Kidney epithelial cell (primary cell): ENCODE measurements around the gene COLEC12. TPM values are rescaled to one million over a fixed set of nuclear protein-coding genes. Genes with fewer than 3 reads are reported as not detected.

Experiments used
- DNase-seq: peaks from one replicate; pipeline ENCODE4 v3.0.0-alpha.2; 2010; ENCODE audit warnings: low read depth
- H3K27me3 ChIP-seq: 2 replicates; pipeline ENCODE4 v1.6.0; 2011; ENCODE audit warnings: low read length; ENCODE audit not compliant: control insufficient read depth, insufficient read depth
- H3K36me3 ChIP-seq: 2 replicates; pipeline ENCODE4 v1.5.1; 2011; ENCODE audit warnings: low read length; ENCODE audit not compliant: control insufficient read depth, insufficient read depth
- H3K4me3 ChIP-seq: 2 replicates; pipeline ENCODE4 v1.5.1; 2011; ENCODE audit warnings: low read depth, mild to moderate bottlenecking, control low read depth, low read length
- total RNA-seq: library from RNA; depleted of rRNA; stranded (reverse); fragments of >200 nt; gene quantifications from 2 replicates; pipeline ENCODE4 v1.2.3, GENCODE V29; 2015
- TF ChIP-seq, protein P1 (sequence below): IDR thresholded peaks from 2 replicates; pipeline ENCODE4 v1.5.1; 2011; ENCODE audit warnings: mild to moderate bottlenecking, moderate library complexity, low read length, control low read depth, inconsistent platforms; ENCODE audit not compliant: insufficient read depth, poor library complexity, severe bottlenecking

Gene COLEC12
- total RNA-seq, 1 donor from 2014 or later: 1.2 TPM

DNA sequence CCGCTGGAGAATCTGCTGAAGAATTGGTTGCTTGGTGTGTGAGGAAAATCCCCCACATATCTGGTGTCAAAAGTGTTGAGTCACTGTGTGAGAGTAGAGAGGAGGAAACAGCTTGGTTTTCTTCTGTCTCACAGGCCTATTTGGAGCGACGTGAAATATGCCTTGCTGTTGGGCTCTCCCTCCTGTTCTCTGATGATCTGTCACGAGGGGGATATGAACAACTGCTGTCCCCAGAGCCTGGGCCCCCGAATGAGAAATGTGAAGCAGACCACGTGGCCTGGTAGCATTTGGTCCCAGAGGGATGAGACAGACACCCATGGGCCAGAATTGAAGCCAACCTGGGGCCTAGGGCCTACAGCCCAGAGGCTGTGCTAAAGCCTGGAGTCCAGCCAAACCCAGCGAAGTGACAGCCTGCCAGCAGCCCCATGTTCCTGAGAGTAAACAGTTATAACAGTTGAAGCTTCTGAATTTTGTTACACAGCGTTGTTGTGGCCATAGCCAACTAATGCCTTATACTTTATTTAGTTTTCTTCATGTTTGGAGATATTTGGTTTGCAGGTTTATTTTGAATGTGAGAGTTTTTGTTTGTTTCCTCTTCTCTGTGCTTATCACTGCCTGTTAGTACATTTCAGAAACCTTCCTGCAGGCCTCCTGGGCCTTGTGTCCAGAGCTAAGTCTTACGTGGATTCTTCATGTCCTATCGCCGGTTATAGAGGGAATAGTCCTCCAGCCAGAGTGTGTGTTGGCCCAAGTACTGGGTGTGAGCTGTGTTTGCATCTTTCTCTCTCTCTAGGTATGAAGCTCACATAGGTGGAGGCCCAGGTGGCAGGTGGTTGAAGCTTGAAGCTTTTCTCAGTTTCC lies 18.7 kb upstream of the COLEC12 start:
- DNase-seq: no peak
- Histone ChIP-seq H3K4me3 (no peak overlapping the region), H3K36me3 (no peaks in the 10 kb centered on the region), H3K27me3 (no peaks in the 10 kb centered on the region)
- TF ChIP-seq, protein P1, sequence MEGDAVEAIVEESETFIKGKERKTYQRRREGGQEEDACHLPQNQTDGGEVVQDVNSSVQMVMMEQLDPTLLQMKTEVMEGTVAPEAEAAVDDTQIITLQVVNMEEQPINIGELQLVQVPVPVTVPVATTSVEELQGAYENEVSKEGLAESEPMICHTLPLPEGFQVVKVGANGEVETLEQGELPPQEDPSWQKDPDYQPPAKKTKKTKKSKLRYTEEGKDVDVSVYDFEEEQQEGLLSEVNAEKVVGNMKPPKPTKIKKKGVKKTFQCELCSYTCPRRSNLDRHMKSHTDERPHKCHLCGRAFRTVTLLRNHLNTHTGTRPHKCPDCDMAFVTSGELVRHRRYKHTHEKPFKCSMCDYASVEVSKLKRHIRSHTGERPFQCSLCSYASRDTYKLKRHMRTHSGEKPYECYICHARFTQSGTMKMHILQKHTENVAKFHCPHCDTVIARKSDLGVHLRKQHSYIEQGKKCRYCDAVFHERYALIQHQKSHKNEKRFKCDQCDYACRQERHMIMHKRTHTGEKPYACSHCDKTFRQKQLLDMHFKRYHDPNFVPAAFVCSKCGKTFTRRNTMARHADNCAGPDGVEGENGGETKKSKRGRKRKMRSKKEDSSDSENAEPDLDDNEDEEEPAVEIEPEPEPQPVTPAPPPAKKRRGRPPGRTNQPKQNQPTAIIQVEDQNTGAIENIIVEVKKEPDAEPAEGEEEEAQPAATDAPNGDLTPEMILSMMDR: no peak

DNA sequence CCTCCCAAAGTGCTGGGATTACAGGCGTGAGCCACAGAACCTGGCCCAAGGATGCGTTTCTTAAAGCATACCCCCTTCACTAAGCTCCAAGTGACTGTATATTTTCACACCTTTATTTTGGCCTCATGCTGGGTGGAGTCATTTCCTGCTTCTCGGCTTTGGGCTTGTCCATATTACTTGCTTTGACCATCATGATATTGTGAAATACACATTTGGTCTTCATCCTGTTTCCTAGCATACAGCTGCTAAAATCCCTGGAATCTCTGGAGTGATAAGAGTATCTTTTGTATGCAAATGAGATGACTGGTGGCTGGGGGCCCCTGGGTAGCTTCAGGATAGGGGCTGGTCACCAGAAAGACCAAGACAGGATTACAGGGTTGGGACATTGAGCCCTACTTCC lies 17.6 kb upstream of the COLEC12 start:
- no peaks in the 10 kb centered on the region for H3K36me3 ChIP-seq
- H3K27me3 ChIP-seq: no peaks in the 10 kb centered on the region
- TF ChIP-seq, protein P1: no peak
- DNase-seq: no peak
- no peak overlapping the region for H3K4me3 ChIP-seq

DNA sequence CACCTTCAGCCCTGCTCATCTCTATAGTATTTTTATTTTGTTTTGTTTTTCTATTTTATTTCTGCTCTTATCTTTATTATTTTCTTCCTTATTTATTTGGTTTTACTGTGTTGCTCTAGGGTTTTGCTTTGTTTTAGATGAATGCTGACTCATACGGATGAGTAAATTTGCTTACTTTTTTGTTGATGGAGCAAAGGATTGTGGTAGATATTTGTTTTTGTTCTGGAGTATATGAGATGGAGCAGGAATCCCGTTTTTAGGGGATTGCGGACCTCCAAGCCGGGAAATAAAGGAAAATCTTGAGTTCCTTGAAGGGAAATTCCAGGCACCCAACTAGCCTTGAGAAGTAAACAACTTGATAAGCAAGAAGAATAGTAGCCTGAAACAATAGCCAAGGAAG lies 15.3 kb upstream of the COLEC12 start:
- DNase-seq: no peak
- no peaks in the 10 kb centered on the region for H3K27me3 ChIP-seq
- TF ChIP-seq, protein P1: no peak
- H3K4me3 ChIP-seq: no peak overlapping the region
- no peaks in the 10 kb centered on the region for H3K36me3 ChIP-seq

DNA sequence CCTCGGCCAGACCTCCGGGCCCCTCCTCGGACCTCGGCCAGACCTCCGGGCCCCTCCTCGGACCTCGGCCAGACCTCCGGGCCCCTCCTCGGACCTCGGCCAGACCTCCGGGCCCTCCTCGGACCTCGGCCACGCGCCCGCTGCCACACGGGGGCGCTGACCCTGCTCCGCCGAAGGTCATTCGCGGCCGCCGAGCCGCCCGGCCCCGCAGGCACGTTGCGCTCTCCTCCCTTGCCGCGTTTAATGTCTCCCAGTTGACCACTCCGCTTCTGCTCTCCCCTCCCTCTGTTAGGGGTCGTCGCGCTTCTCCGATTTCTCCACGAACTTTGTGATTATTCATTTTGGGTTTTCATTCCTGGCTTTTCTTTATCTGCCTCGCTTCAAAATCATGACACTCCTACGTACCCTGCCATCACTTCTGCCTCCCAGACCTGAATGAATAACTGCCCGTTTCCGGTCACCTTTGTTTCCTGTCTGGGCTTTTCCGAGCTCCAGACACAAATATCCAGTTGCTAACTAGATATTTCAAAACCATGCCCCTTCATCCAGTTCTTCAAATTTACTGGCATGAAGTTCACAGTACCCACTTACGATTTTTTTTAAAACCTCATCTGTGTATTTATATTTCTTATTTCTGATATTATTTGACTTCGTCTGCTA lies 14.8 kb upstream of the COLEC12 start:
- no peaks in the 10 kb centered on the region for H3K36me3 ChIP-seq
- no peak overlapping the region for H3K4me3 ChIP-seq
- no peaks in the 10 kb centered on the region for H3K27me3 ChIP-seq
- no peak for DNase-seq
- TF ChIP-seq, protein P1: no peak

DNA sequence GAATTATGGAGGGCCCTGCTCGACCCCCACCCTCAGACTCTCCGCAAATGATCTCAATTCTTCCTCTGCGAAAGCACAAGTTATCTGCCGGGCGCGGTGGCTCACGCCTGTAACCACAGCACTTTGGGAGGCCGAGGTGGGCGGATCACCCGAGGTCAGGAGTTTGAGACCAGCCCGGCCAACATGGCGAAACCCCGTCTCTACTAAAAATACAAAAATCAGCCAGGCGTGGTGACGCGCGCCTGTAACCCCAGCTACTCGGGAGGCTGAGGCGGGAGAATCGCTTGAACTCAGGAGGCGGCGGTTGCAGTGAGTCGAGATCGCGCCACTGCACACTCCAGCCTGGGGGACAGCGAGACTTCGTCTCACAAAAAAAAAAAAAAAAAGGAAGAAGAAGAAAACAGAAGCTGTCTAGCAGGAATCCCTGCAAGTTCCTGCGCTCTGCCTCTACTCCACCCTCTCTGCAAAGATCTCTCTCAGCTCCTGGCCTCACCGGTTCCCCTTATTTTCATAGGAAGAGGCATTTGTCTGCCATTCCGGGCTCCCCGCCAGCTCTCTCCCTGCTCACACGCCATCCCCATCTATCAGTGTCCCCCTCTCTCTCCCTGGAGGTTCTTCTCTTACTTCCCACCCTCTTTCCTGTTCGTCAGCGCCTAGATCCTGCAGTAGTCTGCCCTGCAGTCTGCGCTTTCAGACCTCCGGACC lies 13.5 kb upstream of the COLEC12 start:
- Histone ChIP-seq H3K27me3 (no peaks in the 10 kb centered on the region), H3K36me3 (no peaks in the 10 kb centered on the region), H3K4me3 (no peak overlapping the region)
- no peak for DNase-seq
- TF ChIP-seq, protein P1: no peak
